GM10847 (cell line): Measurements from ENCODE around the gene MEG3.

Experiments
- POLR2A ChIP-seq: IDR thresholded peaks from 2 replicates; pipeline ENCODE4 v1.6.1; 2011; ENCODE audit not compliant: insufficient read length; ENCODE audit errors: extremely low read depth

The MEG3 gene

GRCh38 chr14:100785338-100785615 lies 40.6 kb upstream of the MEG3 start:
- TF ChIP-seq POLR2A: no peak

GRCh38 chr14:100785626-100786025 lies 40.3 kb upstream of the MEG3 start:
- TF ChIP-seq POLR2A: no peak

GRCh38 chr14:100786131-100786530 lies 39.8 kb upstream of the MEG3 start:
- no peak for TF ChIP-seq POLR2A

GRCh38 chr14:100786576-100787219 lies 39.2 kb upstream of the MEG3 start:
- no peak for TF ChIP-seq POLR2A

- TF ChIP-seq POLR2A: no peak
Observed at GRCh38 chr14:100787659-100788058, 38.3 kb upstream of the MEG3 start.

- TF ChIP-seq POLR2A: no peak
Observed at GRCh38 chr14:100788517-100788916, 37.4 kb upstream of the MEG3 start.

GRCh38 chr14:100788942-100789341 lies 37.0 kb upstream of the MEG3 start:
- no peak for TF ChIP-seq POLR2A

- no peak for TF ChIP-seq POLR2A
Observed at GRCh38 chr14:100789460-100790417, 36.2 kb upstream of the MEG3 start.

GRCh38 chr14:100790502-100791347 lies 35.2 kb upstream of the MEG3 start:
- TF ChIP-seq POLR2A: no peak

GRCh38 chr14:100791348-100791735 lies 34.6 kb upstream of the MEG3 start:
- no peak for TF ChIP-seq POLR2A

- no peak for TF ChIP-seq POLR2A
Observed at GRCh38 chr14:100791995-100792394, 33.9 kb upstream of the MEG3 start.

GRCh38 chr14:100796946-100797345 lies 29.0 kb upstream of the MEG3 start:
- TF ChIP-seq POLR2A: no peak

GRCh38 chr14:100800041-100800440 lies 25.9 kb upstream of the MEG3 start:
- TF ChIP-seq POLR2A: no peak

- no peak for TF ChIP-seq POLR2A
Observed at GRCh38 chr14:100802179-100802578, 23.7 kb upstream of the MEG3 start.

- no peak for TF ChIP-seq POLR2A
Observed at GRCh38 chr14:100802766-100803165, 23.2 kb upstream of the MEG3 start.

- no peak for TF ChIP-seq POLR2A
Observed at GRCh38 chr14:100803226-100803625, 22.7 kb upstream of the MEG3 start.
